Endothelial cell of umbilical vein (primary cell): ENCODE data around the gene XPNPEP2. TPM values are rescaled to one million over a fixed set of nuclear protein-coding genes. Genes with fewer than 3 reads are reported as not detected.

ENCODE experiments used
- BruUV-seq: library from RNA; stranded (reverse); fragments of 400-500 nt; replicated peaks from 2 replicates; lab custom pipeline; 2021; lab: Mats Ljungman, UMichigan
- CTCF ChIA-PET: fragments of 300-600, 350-600 bp; sonication (Branson Sonifier 250); formaldehyde crosslinking; loops from one replicate; lab custom pipeline; 2021; ENCODE audit warnings: antibody characterized with exemption, inconsistent platforms; lab: Charles Lee
- POLR2A ChIA-PET: fragments of 300-600, 350-600 bp; sonication (Branson Sonifier 250); formaldehyde crosslinking; loops from one replicate; lab custom pipeline; 2021; ENCODE audit warnings: antibody characterized with exemption, inconsistent platforms; lab: Charles Lee
- DNase-seq: peaks from one replicate; pipeline ENCODE4 v3.0.0-alpha.2; 2011; ENCODE audit warnings: low read depth, low spot score
- FAIRE-seq: peaks from 2 replicates; lab custom pipeline; 2011; peaks lifted over from hg19 to GRCh38; lab: Jason Lieb, UNC
- H2AFZ ChIP-seq: 2 replicates; pipeline ENCODE4 v1.6.0; 2012; ENCODE audit warnings: low read depth, low read length, control low read depth, inconsistent platforms
- H3K27ac ChIP-seq: 2 replicates; pipeline ENCODE4 v1.5.1; 2011; ENCODE audit warnings: low read depth, mild to moderate bottlenecking, control low read depth, low read length, moderate library complexity; ENCODE audit not compliant: insufficient read depth
- H3K27me3 ChIP-seq, 2 experiments: 2 replicates each; pipeline versions ENCODE4 v1.6.0 to v1.6.1; 2011; ENCODE audit warnings: low read length in 2 of 2, mixed read lengths in 1 of 2; ENCODE audit not compliant: control insufficient read depth in 2 of 2, insufficient read depth in 2 of 2
- H3K36me3 ChIP-seq, 2 experiments: 2 replicates in 1 of 2; 3 replicates in 1 of 2; pipeline ENCODE4 v1.5.1; 2011; ENCODE audit warnings: low read length in 2 of 2, mild to moderate bottlenecking in 1 of 2, moderate library complexity in 1 of 2; ENCODE audit not compliant: control insufficient read depth in 2 of 2, insufficient read depth in 2 of 2; ENCODE audit errors: extremely low read depth in 1 of 2
- H3K4me1 ChIP-seq: 3 replicates; pipeline ENCODE4 v1.5.1; 2011; ENCODE audit warnings: mild to moderate bottlenecking, low read length; ENCODE audit not compliant: control insufficient read depth, insufficient read depth; ENCODE audit errors: extremely low read depth
- H3K4me2 ChIP-seq: 2 replicates; pipeline ENCODE4 v1.6.1; 2011; ENCODE audit warnings: low read length, control low read depth, mixed read lengths; ENCODE audit not compliant: insufficient read depth
- H3K4me3 ChIP-seq, 3 experiments: fragments of 200-600 bp in 1 of 3; sonication (generic), shearing (Covaris generic) in 1 of 3; replicated peaks in 1 of 3; 2 replicates each; pipeline ENCODE4 v1.5.1; 2011 to 2016; ENCODE audit warnings: control low read depth in 3 of 3, low read length in 3 of 3, mild to moderate bottlenecking in 2 of 3, inconsistent platforms in 1 of 3, low read depth in 1 of 3, moderate library complexity in 1 of 3; ENCODE audit not compliant: insufficient read depth in 1 of 3
- H3K79me2 ChIP-seq: 2 replicates; pipeline ENCODE4 v1.6.0; 2012; ENCODE audit warnings: low read length, inconsistent platforms; ENCODE audit not compliant: control insufficient read depth, insufficient read depth
- H3K9ac ChIP-seq: replicated peaks from 2 replicates; pipeline ENCODE3; 2011; ENCODE audit warnings: low read length, control low read depth; ENCODE audit not compliant: insufficient read depth; ENCODE audit errors: extremely low read depth
- H3K9me1 ChIP-seq: replicated peaks from 3 replicates; pipeline ENCODE4 v1.6.0; 2011; ENCODE audit warnings: mild to moderate bottlenecking, low read length; ENCODE audit not compliant: control insufficient read depth, insufficient read depth; ENCODE audit errors: extremely low read depth
- H3K9me3 ChIP-seq: replicated peaks from 2 replicates; pipeline ENCODE4 v1.5.1; 2012; ENCODE audit warnings: low read length, inconsistent platforms; ENCODE audit not compliant: control insufficient read depth, insufficient read depth
- H4K20me1 ChIP-seq: replicated peaks from 2 replicates; pipeline ENCODE3; 2011; ENCODE audit warnings: mild to moderate bottlenecking, low read length; ENCODE audit not compliant: control insufficient read depth, insufficient read depth; ENCODE audit errors: extremely low read depth
- CTCF ChIP-seq, 2 donors: IDR thresholded peaks; 1 replicate in 1 of 2; 2 replicates in 1 of 2; pipeline ENCODE4 v1.5.1; 2011; ENCODE audit warnings: low read length in 2 of 2, mild to moderate bottlenecking in 2 of 2, moderate library complexity in 2 of 2, control low read depth in 1 of 2, inconsistent platforms in 1 of 2, low read depth in 1 of 2; ENCODE audit not compliant: insufficient read depth in 1 of 2; ENCODE audit errors: extremely low read depth in 1 of 2
- EZH2 ChIP-seq: IDR thresholded peaks from 2 replicates; pipeline ENCODE4 v1.6.1; 2012; ENCODE audit warnings: borderline replicate concordance, low read depth, mild to moderate bottlenecking, moderate library complexity, low read length, inconsistent platforms; ENCODE audit not compliant: severe bottlenecking
- FOS ChIP-seq: IDR thresholded peaks from 2 replicates; pipeline ENCODE4 v1.6.1; 2011; ENCODE audit warnings: mild to moderate bottlenecking, low read length, moderate library complexity, borderline replicate concordance; ENCODE audit not compliant: insufficient read depth
- GATA2 ChIP-seq: IDR thresholded peaks from 2 replicates; pipeline ENCODE4 v1.7.0; 2011; ENCODE audit warnings: low read depth, mild to moderate bottlenecking, moderate library complexity, mixed read lengths, low read length; ENCODE audit not compliant: insufficient read length, insufficient read depth
- MAX ChIP-seq: IDR thresholded peaks from 2 replicates; pipeline ENCODE4 v1.6.1; 2011; ENCODE audit not compliant: insufficient read depth, insufficient read length
- MYC ChIP-seq: IDR thresholded peaks from one replicate; pipeline ENCODE4 v1.6.1; 2011; ENCODE audit warnings: mild to moderate bottlenecking, low read depth, low read length
- POLR2A ChIP-seq: IDR thresholded peaks from 2 replicates; pipeline ENCODE4 v1.6.1; 2012; ENCODE audit warnings: low read depth, mild to moderate bottlenecking, control low read depth, low read length
- POLR2AphosphoS5 ChIP-seq: IDR thresholded peaks from 2 replicates; pipeline ENCODE4 v1.6.1; 2012; ENCODE audit warnings: low read depth, mild to moderate bottlenecking, control low read depth, low read length, moderate library complexity; ENCODE audit not compliant: insufficient read depth
- dilution Hi-C: fragments of 300-500 bp; cut with MboI; formaldehyde crosslinking; loops from one replicate; pipeline ENCODE4 v1.15.0; 2019; ENCODE audit warnings: low sequenced_read_pairs; ENCODE audit not compliant: extremely low pct_ligation_motif_present
- intact Hi-C: fragments of 100-400 bp; cut with micrococcal nuclease; formaldehyde crosslinking; loops from one replicate; pipeline ENCODE4 v1.10.0; 2022
- polyA plus RNA-seq, 4 experiments: library from polyadenylated mRNA; depleted of rRNA in 3 of 4; stranded (reverse) in 3 of 4; unstranded in 1 of 4; fragments of >200 nt; gene quantifications; 2 replicates each; pipeline versions ENCODE4 v1.2.1 to v1.2.3, GENCODE V29; 2011 to 2012; ENCODE audit warnings: missing spikeins in 1 of 4
- total RNA-seq: library from RNA; stranded (reverse); gene quantifications from 2 replicates; pipeline ENCODE4 v1.2.3, GENCODE V29; 2021

The XPNPEP2 gene
- total and polyA plus RNA-seq, 2 donors (not counting 3 experiments of a cell fraction or from before 2014, with no cell fraction given) = 0.04 TPM; not detected in 1

GRCh38 chrX:129743821-129744220 is 5.0 kb downstream of the XPNPEP2 start:
- no TSS peak for BruUV-seq

More at GRCh38 chrX:129743821-129744220, 5.0 kb downstream of the XPNPEP2 start:
- H3K27me3 ChIP-seq = no peaks in the 10 kb centered on the region
- H3K9ac ChIP-seq = no peak overlapping the region
- no peaks in the 10 kb centered on the region for H3K9me1 ChIP-seq
- CTCF ChIA-PET = no interaction called here
- intact Hi-C loops = no loop called here
- H3K9me3 ChIP-seq = no peaks in the 10 kb centered on the region
- H2AFZ ChIP-seq = no peak overlapping the region
- H3K36me3 ChIP-seq = no peaks in the 10 kb centered on the region
- H4K20me1 ChIP-seq = no peaks in the 10 kb centered on the region
- FAIRE-seq (no peak), DNase-seq (no peak)
- no peak overlapping the region for H3K4me2 ChIP-seq
- H3K27ac ChIP-seq = no peak overlapping the region
- dilution Hi-C loops = no loop called here
- POLR2A ChIA-PET = no interaction called here
- TF ChIP-seq POLR2AphosphoS5 (no peak), POLR2A (no peak), GATA2 (no peak), CTCF (IDR thresholded peaks at IDR 0.05; ENCODE audit: extremely low read depth in 1 of 2, insufficient read depth in 1 of 2, low read depth in 1 of 2, low read length in 2 of 2) (no peak), MAX (no peak), FOS (no peak), EZH2 (no peak), MYC (no peak)
- H3K79me2 ChIP-seq = no peaks in the 10 kb centered on the region
- H3K4me3 ChIP-seq = no peak overlapping the region
- no peaks in the 10 kb centered on the region for H3K4me1 ChIP-seq
